ENCODE data around the gene ST6GALNAC3.

The ST6GALNAC3 gene

DNA sequence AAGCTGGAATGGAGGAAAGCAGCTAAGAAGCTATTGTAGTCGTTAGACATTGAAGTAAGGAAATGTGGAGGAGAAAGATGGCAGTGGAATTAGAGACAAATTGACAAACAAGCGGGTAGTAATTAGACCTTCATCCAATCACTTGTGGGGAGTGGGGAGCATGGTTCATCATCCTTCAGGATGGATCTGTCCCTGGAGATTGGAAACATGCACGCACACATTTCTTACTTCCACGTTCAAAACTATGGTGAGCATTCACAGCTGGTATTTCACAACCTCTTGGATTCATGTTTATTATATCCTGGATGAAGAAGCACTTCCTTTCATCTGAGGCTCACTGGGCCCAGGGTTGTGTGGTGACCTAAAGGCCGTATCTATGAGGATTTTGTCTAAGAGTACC, 188.1 kb downstream of the ST6GALNAC3 start:
- no peak for DNase-seq
- no peak overlapping the region for H4K8ac ChIP-seq (ENCODE audit: low read depth, low read length)
- no CpG with 5 or more reads among the region's 5 CpGs for WGBS (ENCODE audit: extremely low coverage, insufficient coverage, low lambda C conversion rate)
- no peaks in the 10 kb centered on the region for H3K79me2 ChIP-seq (ENCODE audit: control insufficient read depth, insufficient read depth, low read length)
- no peak overlapping the region for H3K27ac ChIP-seq (ENCODE audit: low read depth, low read length)
- no peak overlapping the region for H3K56ac ChIP-seq (ENCODE audit: low read length)
- H3K4me1 ChIP-seq (ENCODE audit: control insufficient read depth, low read depth, low read length): no peaks in the 10 kb centered on the region
- no peak overlapping the region for H3K9ac ChIP-seq (ENCODE audit: low read length)
- no peak overlapping the region for H2BK120ac ChIP-seq (ENCODE audit: low read depth, low read length)
- H3K4me2 ChIP-seq (ENCODE audit: low read length): no peak overlapping the region
- no peaks in the 10 kb centered on the region for H3K27me3 ChIP-seq (ENCODE audit: insufficient read depth, low read length, poor library complexity)
- no peak overlapping the region for H3K18ac ChIP-seq (ENCODE audit: low read length)
- no peak overlapping the region for H2BK5ac ChIP-seq (ENCODE audit: low read length)
- H3K23ac ChIP-seq (ENCODE audit: low read length): no peak overlapping the region
- no peak overlapping the region for H2AK5ac ChIP-seq (ENCODE audit: low read length)
- no peaks in the 10 kb centered on the region for H3K79me1 ChIP-seq (ENCODE audit: low read length)
- no peak overlapping the region for H3K4me3 ChIP-seq (ENCODE audit: low read length)
- H3K4ac ChIP-seq (ENCODE audit: low read depth, low read length): no peak overlapping the region
- no peak overlapping the region for H2BK15ac ChIP-seq (replicated peaks; ENCODE audit: low read depth)
- H3K36me3 ChIP-seq (ENCODE audit: control insufficient read depth, insufficient read depth, low read length): no peaks in the 10 kb centered on the region
- H4K5ac ChIP-seq (ENCODE audit: low read length): no peak overlapping the region

DNA sequence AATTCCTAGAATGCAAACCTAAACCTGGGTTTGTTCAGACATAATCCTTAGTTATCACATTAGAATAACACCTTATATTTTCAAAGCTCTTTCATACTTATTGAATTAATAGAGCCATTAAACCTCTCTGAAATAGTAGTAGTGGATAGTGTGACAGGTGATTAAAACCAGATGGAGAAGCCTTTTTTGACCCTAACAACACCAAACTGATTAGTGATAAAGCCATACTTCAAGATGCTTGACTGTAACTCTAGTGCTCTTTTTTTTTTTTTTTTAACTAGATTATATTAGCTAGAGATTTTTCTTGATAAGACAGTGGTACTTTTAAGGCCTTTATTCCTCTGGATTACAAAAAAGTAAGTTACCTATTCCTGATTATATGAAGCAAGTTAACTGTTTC, 190.1 kb downstream of the ST6GALNAC3 start:
- Histone ChIP-seq H4K8ac (ENCODE audit: low read depth, low read length) (no peak overlapping the region), H3K56ac (ENCODE audit: low read length) (no peak overlapping the region), H3K4me2 (ENCODE audit: low read length) (no peak overlapping the region), H3K9ac (ENCODE audit: low read length) (no peak overlapping the region), H3K79me1 (ENCODE audit: low read length) (no peaks in the 10 kb centered on the region), H3K4ac (ENCODE audit: low read depth, low read length) (no peak overlapping the region), H4K5ac (ENCODE audit: low read length) (no peak overlapping the region), H3K79me2 (ENCODE audit: control insufficient read depth, insufficient read depth, low read length) (no peaks in the 10 kb centered on the region), H3K4me1 (ENCODE audit: control insufficient read depth, low read depth, low read length) (no peaks in the 10 kb centered on the region), H2AK5ac (ENCODE audit: low read length) (no peak overlapping the region), H2BK15ac (replicated peaks; ENCODE audit: low read depth) (no peak overlapping the region), H3K4me3 (ENCODE audit: low read length) (no peak overlapping the region), H3K23ac (ENCODE audit: low read length) (no peak overlapping the region), H3K18ac (ENCODE audit: low read length) (no peak overlapping the region), H2BK120ac (ENCODE audit: low read depth, low read length) (no peak overlapping the region), H3K27ac (ENCODE audit: low read depth, low read length) (no peak overlapping the region), H3K27me3 (ENCODE audit: insufficient read depth, low read length, poor library complexity) (no peaks in the 10 kb centered on the region), H3K36me3 (ENCODE audit: control insufficient read depth, insufficient read depth, low read length) (no peaks in the 10 kb centered on the region), H2BK5ac (ENCODE audit: low read length) (no peak overlapping the region)
- no peak for DNase-seq

- no peak overlapping the region for H3K23ac ChIP-seq (ENCODE audit: low read length)
- no peak overlapping the region for H2AK5ac ChIP-seq (ENCODE audit: low read length)
- H3K4ac ChIP-seq (ENCODE audit: low read depth, low read length): no peak overlapping the region
- no peak overlapping the region for H3K4me2 ChIP-seq (ENCODE audit: low read length)
- H2BK5ac ChIP-seq (ENCODE audit: low read length): no peak overlapping the region
- DNase-seq: no peak
- H4K5ac ChIP-seq (ENCODE audit: low read length): no peak overlapping the region
- no peaks in the 10 kb centered on the region for H3K79me1 ChIP-seq (ENCODE audit: low read length)
- H4K8ac ChIP-seq (ENCODE audit: low read depth, low read length): no peak overlapping the region
- H3K36me3 ChIP-seq (ENCODE audit: control insufficient read depth, insufficient read depth, low read length): no peaks in the 10 kb centered on the region
- no peak overlapping the region for H3K9ac ChIP-seq (ENCODE audit: low read length)
- no peak overlapping the region for H3K56ac ChIP-seq (ENCODE audit: low read length)
- no peak overlapping the region for H3K27ac ChIP-seq (ENCODE audit: low read depth, low read length)
- no peak overlapping the region for H3K4me3 ChIP-seq (ENCODE audit: low read length)
- H2BK15ac ChIP-seq (replicated peaks; ENCODE audit: low read depth): no peak overlapping the region
- H3K18ac ChIP-seq (ENCODE audit: low read length): no peak overlapping the region
- H3K27me3 ChIP-seq (ENCODE audit: insufficient read depth, low read length, poor library complexity): no peaks in the 10 kb centered on the region
- H2BK120ac ChIP-seq (ENCODE audit: low read depth, low read length): no peak overlapping the region
- no CpG with 5 or more reads among the region's 4 CpGs for WGBS (ENCODE audit: extremely low coverage, insufficient coverage, low lambda C conversion rate)
- H3K4me1 ChIP-seq (ENCODE audit: control insufficient read depth, low read depth, low read length): no peaks in the 10 kb centered on the region
- H3K79me2 ChIP-seq (ENCODE audit: control insufficient read depth, insufficient read depth, low read length): no peaks in the 10 kb centered on the region
Observed at GRCh38 chr1:76266762-76267161, 192.2 kb downstream of the ST6GALNAC3 start.

DNA sequence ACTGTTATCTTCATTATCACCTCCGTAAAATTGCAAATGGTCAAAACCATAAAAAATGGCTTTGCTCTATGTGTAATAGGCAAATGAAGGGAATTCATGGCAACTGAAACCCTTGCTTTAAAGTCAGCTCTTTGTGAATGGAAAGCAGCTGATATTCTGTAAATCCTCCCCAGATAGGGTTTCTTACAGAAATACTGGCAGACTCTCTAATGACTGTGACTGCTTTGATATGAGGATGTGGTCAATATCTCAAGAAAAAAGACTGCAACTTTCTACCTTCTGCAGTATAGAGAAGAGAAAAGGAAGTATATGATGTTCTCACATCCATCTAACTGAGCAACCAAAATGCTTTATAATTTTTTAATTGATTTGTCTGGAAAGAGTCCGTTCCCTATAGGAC, 193.1 kb downstream of the ST6GALNAC3 start:
- Histone ChIP-seq H4K8ac (ENCODE audit: low read depth, low read length) (no peak overlapping the region), H2BK120ac (ENCODE audit: low read depth, low read length) (no peak overlapping the region), H3K56ac (ENCODE audit: low read length) (no peak overlapping the region), H3K4me3 (ENCODE audit: low read length) (no peak overlapping the region), H3K18ac (ENCODE audit: low read length) (no peak overlapping the region), H3K23ac (ENCODE audit: low read length) (no peak overlapping the region), H3K27me3 (ENCODE audit: insufficient read depth, low read length, poor library complexity) (no peaks in the 10 kb centered on the region), H3K4me2 (ENCODE audit: low read length) (no peak overlapping the region), H3K27ac (ENCODE audit: low read depth, low read length) (no peak overlapping the region), H3K9ac (ENCODE audit: low read length) (no peak overlapping the region), H3K79me2 (ENCODE audit: control insufficient read depth, insufficient read depth, low read length) (no peaks in the 10 kb centered on the region), H3K36me3 (ENCODE audit: control insufficient read depth, insufficient read depth, low read length) (no peaks in the 10 kb centered on the region), H2BK15ac (replicated peaks; ENCODE audit: low read depth) (no peak overlapping the region), H3K79me1 (ENCODE audit: low read length) (no peaks in the 10 kb centered on the region), H4K5ac (ENCODE audit: low read length) (no peak overlapping the region), H3K4ac (ENCODE audit: low read depth, low read length) (no peak overlapping the region), H3K4me1 (ENCODE audit: control insufficient read depth, low read depth, low read length) (no peaks in the 10 kb centered on the region), H2BK5ac (ENCODE audit: low read length) (no peak overlapping the region), H2AK5ac (ENCODE audit: low read length) (no peak overlapping the region)
- no CpG with 5 or more reads among the region's 2 CpGs for WGBS (ENCODE audit: extremely low coverage, insufficient coverage, low lambda C conversion rate)
- no peak for DNase-seq

- Histone ChIP-seq H3K4me1 (ENCODE audit: control insufficient read depth, low read depth, low read length) (no peaks in the 10 kb centered on the region), H3K27ac (ENCODE audit: low read depth, low read length) (no peak overlapping the region), H2BK5ac (ENCODE audit: low read length) (no peak overlapping the region), H2BK120ac (ENCODE audit: low read depth, low read length) (no peak overlapping the region), H3K79me1 (ENCODE audit: low read length) (no peaks in the 10 kb centered on the region), H3K4me3 (ENCODE audit: low read length) (no peak overlapping the region), H4K5ac (ENCODE audit: low read length) (no peak overlapping the region), H3K27me3 (ENCODE audit: insufficient read depth, low read length, poor library complexity) (no peaks in the 10 kb centered on the region), H3K23ac (ENCODE audit: low read length) (no peak overlapping the region), H3K4me2 (ENCODE audit: low read length) (no peak overlapping the region), H2BK15ac (replicated peaks; ENCODE audit: low read depth) (no peak overlapping the region), H3K36me3 (ENCODE audit: control insufficient read depth, insufficient read depth, low read length) (no peaks in the 10 kb centered on the region), H3K18ac (ENCODE audit: low read length) (no peak overlapping the region), H3K56ac (ENCODE audit: low read length) (no peak overlapping the region), H3K4ac (ENCODE audit: low read depth, low read length) (no peak overlapping the region), H2AK5ac (ENCODE audit: low read length) (no peak overlapping the region), H3K79me2 (ENCODE audit: control insufficient read depth, insufficient read depth, low read length) (no peaks in the 10 kb centered on the region), H3K9ac (ENCODE audit: low read length) (no peak overlapping the region), H4K8ac (ENCODE audit: low read depth, low read length) (no peak overlapping the region)
- DNase-seq: no peak
- no CpG with 5 or more reads among the region's 2 CpGs for WGBS (ENCODE audit: extremely low coverage, insufficient coverage, low lambda C conversion rate)
Observed at GRCh38 chr1:76268341-76268740, 193.8 kb downstream of the ST6GALNAC3 start.

DNA sequence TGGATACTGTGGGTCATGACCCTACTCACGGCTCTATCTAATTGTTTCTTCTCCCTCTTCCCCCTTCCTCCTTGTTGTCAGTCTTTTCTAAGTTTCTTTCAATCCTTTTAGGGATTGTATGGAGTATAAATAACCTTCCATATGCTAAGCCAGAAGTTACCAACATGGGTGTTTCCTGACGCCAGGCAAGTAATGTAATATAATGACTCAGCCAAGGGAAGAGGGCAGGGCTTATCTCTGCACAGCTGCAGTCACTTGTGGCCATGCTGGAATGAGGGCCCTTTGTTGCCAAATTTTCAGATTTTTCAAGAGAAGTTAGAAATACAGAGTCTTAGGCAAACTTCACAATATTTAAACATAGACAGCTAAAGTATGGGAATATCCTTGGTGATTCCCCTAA, 194.6 kb downstream of the ST6GALNAC3 start:
- Histone ChIP-seq H3K79me1 (ENCODE audit: low read length) (no peaks in the 10 kb centered on the region), H3K9ac (ENCODE audit: low read length) (no peak overlapping the region), H2BK120ac (ENCODE audit: low read depth, low read length) (no peak overlapping the region), H2AK5ac (ENCODE audit: low read length) (no peak overlapping the region), H3K79me2 (ENCODE audit: control insufficient read depth, insufficient read depth, low read length) (no peaks in the 10 kb centered on the region), H2BK5ac (ENCODE audit: low read length) (no peak overlapping the region), H3K27ac (ENCODE audit: low read depth, low read length) (no peak overlapping the region), H3K36me3 (ENCODE audit: control insufficient read depth, insufficient read depth, low read length) (no peaks in the 10 kb centered on the region), H3K4me1 (ENCODE audit: control insufficient read depth, low read depth, low read length) (no peaks in the 10 kb centered on the region), H3K27me3 (ENCODE audit: insufficient read depth, low read length, poor library complexity) (no peaks in the 10 kb centered on the region), H3K18ac (ENCODE audit: low read length) (no peak overlapping the region), H2BK15ac (replicated peaks; ENCODE audit: low read depth) (no peak overlapping the region), H3K23ac (ENCODE audit: low read length) (no peak overlapping the region), H4K8ac (ENCODE audit: low read depth, low read length) (no peak overlapping the region), H3K56ac (ENCODE audit: low read length) (no peak overlapping the region), H3K4ac (ENCODE audit: low read depth, low read length) (no peak overlapping the region), H3K4me3 (ENCODE audit: low read length) (no peak overlapping the region), H4K5ac (ENCODE audit: low read length) (no peak overlapping the region), H3K4me2 (ENCODE audit: low read length) (no peak overlapping the region)
- DNase-seq: no peak
- WGBS (ENCODE audit: extremely low coverage, insufficient coverage, low lambda C conversion rate): no CpG with 5 or more reads among the region's 2 CpGs

All from mesendoderm (in vitro differentiated cells).